ENCODE data around the gene GRB2.
"Not testable (repeated sequence)": the region's sequence is repeated elsewhere in the genome, so short reads cannot be mapped to it uniquely, and the experiment has no call there.

The GRB2 gene

DNA sequence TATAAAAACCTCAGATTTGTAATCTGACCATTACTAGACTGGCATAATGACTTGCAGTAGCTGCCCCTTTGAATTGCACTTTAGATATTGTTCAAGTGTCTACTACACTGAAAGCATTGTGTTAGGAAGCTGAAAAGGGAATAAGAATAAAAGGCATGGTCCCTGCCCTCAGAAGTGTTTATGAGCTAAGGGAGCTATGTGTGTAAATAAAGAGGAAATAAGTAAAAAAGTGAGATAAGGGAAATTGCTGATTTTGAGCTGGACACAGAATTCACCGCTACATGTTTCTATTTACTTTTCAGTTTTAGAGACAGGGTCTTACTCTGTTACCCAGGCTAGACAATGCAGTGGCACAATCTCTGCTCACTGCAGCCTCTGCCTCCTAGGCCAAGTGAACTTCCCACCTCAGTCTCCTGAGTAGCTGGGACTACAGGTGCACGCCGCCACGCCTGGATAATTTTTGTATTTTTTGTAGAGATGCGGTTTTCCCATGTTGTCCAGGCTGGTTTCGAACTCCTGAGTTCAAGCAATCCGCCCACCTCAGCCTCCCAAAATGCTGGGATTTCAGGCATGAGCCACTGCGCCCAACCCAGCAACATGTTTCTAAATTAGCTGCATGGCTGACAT is 57.0 kb downstream of the GRB2 start:
- DNase-seq, result no peak

DNA sequence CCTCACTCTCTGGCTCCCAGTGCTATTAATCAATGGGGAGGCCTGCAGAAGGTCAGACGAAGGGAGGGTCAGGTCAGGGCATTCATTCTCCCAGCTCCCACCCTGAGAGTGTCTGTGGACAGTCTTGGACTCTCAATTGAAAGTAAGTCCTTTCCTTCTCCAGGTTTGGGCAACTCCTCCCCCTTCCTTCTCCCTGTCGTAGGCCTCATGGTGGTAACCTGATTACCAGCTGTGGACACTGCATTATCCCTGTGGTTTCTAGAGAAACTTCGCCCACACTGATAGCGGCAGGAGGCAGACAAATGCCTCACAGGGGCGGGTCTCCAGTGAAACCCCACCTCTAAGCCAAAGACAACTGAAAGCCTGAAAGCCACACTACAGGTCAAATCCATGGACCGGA is 58.6 kb downstream of the GRB2 start:
- DNase-seq, result no peak

DNA sequence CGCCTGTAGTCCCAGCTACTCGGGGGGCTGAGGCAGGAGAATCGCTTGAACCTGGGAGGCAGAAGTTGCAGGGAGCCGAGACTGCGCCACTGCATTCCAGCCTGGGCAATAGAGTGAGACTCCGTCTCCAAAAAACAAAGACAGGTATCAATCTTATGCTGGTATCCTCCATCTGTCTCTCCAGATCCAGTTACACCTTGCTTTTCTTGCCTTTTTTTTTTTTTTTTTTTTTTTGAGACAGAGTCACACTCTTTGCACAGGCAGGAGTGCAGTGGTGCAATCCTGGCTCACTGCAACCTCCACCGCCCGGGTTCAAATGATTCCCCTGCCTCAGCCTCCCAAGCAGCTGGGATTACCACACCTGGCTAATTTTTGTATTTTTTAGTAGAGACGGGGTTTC is 59.1 kb downstream of the GRB2 start:
- not testable (repeated sequence) for DNase-seq

DNA sequence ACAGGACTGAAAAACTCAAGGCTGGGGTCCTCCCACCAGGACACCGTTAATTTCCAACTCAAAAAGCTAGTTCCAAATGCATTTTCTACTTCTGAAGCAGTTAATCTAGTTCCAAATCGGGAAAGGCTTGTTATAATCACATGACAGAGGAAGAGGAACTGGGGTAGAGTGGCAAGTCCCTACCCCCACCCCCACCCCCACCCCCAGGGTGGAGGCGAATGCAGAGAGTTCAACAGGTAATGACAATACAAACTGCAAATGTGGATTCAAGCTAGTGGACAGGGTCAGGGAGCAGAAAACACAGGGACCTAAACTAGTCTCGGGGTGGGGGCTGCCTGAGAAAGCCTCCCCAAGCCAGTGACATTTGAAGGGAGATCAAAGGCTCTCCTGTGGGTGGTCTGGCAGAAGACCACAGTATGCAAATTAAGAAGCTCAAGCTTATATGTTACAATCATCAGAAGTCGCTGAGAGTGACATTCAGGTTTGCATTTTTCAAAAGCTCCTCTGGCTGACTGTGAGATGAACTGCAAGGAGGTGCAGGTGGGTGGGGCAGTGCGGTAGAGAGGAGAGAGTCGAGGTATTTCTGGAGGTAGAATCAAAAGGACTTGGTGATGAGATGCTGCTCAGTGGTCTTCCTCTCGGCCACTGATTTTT is 59.8 kb downstream of the GRB2 start:
- no peak for DNase-seq

DNA sequence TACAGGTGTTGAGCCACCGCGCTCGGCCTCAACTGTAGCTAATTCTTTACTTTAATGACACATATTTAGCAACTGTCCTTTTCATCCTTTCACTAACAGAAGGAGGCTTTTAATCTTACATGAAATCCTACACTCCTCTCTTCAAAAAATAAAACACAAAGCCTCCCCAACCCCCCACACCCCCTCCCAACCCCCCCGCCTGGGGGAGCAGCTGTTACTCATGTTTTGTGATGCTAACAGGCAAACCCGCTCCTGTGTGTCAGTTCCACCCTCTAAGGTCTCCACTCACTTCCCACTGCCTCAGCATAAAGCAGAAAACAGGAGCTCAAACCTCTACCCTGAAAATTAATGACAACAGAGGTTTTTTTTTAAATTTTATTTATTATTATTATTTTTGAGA is 60.8 kb downstream of the GRB2 start:
- DNase-seq, result no peak

DNA sequence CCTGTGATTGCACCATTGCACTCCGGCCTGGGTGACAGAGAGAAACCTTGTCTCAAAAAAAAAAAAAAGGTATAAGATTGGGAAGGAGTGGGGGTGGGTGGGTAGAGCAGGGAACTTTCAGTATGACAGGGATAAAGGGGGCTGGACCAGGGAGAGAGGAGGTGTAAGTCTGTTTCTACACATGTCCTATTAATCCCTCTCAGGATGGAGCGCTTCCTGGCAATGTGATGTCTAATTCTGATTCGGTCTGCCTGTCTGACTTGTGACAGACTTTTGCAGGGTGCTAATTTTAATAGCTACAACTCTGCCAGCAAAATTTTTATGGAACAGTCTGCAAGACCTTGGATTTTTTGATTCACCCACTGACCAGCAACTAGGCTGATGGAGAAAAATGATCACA is 62.5 kb downstream of the GRB2 start:
- DNase-seq, result no peak

DNA sequence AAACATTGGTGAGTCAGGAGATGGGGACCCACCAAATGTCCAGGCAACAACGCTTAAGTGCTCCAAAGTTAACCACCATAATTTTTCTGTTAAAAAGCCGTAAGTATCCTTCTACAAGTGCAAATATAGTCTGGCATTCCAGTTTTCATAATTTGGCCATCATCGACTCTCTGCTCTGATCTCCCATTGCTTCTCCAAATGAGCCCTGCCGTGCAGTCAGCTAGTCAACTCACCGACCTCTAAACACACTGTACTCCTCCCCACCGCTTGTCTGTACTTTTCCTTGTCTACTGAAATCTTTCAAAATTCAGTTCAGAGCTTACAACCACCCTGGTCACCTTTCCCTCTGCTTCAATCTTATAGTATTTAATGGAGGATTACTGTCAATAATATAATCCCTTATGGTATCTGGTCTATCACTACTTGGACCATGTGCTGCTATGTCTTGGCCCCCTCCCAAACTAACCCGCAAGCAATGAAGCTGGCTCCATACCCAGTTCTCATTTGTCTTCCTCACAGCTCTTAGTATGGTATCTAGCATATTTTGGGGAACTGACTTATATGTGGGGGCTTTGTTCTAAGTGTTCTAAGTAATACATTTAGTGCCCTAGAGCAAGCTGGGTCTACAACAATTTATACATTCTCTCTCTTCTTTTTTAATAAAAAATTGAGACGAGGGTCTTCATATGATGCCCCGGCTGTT is 63.5 kb downstream of the GRB2 start:
- DNase-seq, result no peak

DNA sequence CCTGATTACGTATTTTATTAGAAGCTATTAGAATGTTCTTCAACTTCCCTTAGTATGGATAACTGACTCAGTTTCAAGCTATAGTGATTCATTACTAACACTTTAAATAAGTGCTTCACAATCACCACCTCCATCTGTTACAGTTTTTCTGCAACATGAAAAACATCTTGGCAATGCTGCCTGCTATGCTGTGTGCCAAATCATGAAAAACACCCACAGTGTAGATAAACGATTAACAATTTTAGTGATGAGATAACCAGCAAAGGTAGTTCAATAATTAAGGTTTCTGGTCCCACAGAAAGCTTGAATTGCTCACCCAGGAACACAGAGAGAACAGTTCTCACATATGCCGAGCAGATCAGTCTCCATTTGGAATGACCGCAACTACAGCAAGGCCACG is 64.8 kb downstream of the GRB2 start:
- no peak for DNase-seq

DNA sequence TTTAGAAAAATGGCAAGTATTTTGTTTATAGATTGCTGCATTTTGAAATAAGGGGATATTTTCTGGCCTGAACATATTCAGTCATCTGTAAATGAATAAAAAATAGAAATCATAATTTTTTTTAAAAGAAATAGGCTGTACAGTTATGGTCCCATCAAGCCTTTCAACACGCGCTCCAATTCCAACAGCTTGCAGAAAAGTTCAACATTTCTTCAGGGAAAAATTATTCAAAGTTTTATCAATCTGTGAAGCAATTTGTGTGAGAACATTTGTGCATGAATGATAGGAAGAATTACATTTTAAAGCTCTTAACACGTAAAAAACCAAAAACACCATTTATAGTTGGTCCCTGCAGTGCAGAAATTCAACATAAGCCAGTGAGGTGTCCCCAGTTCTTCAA is 65.5 kb downstream of the GRB2 start:
- no peak for DNase-seq

DNA sequence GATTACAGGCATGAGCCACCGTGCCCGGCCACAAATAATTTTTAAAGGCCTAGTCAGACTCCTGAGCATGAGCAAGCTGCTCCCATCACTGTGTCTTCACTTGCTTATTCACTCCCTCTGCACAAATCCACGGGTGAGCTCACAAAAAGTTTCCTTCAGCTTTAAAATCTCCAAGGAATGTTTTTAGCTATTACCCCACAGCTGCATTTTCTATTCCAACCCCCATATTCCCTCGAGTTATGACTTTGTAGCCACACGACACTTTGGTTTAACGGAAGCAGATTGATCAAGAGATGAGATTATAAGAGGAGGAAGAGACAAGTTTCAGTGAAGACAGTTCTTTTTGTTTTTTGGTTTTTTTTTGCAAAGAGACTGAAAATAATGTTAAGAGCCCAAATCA is 67.1 kb downstream of the GRB2 start:
- DNase-seq, result no peak

DNA sequence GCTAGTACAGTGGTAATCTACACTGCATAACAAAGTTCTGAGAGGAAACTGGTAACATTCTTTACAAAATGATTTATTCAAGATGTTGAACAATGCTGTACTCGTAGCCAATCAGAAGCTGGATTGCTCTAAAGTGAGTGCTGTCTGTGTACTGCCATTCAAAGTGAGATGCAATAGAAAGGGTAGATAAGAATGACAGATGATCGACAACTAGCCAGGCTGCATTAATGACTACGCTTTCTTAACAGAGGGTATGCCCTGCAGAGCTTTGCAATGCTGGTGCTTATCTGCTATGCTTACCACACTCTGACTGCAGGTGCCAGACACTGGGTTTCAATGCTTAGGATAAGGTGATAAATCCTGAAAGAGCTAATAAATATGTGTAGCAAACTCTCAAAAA is 70.2 kb downstream of the GRB2 start:
- DNase-seq, result no peak

DNA sequence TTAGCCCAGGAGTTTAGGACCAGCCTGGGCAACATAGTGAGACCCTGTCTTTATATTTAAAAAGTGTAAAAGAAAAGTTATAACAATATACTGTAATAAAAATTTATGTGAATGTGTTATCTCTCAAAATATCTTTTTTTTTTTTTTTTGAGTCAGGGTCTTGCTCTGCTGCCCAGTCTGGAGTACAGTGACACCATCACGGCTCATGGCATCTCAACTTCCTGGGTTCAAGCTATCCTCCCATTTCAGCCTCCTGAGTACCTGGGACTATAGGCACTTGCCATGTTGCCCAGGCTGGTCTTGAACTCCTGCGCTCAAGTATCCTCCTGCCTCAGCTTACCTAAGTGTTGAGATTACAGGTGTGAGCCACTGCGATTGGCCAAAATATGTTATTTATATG is 70.8 kb downstream of the GRB2 start:
- no peak for DNase-seq

DNA sequence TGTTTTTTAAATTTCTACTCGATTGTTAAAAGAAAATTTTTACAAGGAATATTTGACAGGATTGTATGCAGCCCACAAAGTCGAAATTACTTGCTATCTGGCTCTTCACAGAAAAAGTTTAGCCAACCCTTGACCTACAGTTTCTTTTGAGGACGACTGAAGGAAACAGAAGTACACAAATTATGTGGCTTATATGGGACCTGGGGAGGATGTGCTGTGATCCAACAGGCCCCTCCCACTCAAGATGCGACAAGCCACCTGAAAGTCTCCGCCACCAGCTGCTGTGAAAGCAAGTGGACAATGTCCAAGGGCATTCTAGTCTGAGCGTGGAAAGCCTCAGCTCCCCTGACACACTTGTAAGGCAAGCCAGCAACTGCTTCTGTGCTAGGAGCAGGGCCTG is 73.8 kb downstream of the GRB2 start:
- no peak for DNase-seq

DNA sequence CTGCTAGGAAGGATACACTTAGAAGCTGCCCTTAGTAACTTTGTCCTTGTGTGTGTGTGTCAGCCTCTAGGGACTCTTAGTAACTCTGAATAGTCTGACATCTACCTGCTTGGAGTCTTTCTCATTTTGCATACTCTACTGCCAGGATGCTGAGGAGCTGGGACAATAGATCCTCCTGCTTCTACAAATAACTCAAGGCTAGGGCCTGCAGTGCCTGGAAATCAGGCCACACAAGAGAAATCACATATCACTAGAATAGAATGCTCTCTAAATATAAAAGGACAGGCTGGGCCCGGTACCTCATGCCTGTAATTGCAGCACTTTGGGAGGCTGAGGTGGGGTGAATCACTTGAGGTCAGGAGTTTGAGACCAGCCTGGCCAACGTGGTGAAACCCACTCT is 77.7 kb downstream of the GRB2 start:
- DNase-seq, result no peak

DNA sequence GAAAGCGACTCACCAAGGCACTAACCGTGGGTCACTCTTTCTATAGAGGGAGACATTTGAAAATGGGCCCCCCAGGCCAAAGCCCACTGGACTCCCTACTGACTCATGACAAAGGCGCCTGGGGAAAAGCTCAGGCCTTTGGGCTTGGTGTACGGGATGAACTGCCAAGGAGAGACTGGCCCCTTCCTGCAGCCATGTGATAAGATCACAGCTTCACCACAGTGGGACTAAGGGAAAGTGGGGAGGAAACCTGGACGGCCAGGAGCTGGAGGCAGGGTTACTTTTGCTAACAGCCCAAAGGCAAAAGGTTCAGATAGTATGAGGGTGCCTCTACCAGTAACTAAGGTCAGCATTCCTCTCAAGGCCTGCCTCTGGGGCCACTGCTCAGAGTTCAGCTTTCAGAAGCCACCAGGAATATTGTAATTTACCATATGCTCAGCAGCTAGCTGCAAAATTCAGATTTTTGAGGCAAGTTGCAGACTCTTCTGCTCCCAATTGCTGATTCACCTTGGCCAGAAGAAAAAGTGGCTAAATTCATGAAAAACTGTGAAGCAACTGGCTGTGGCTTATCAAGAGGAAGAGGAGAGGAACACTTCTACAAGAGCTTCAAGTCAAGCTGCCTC is 79.1 kb downstream of the GRB2 start:
- DNase-seq, result no peak

DNA sequence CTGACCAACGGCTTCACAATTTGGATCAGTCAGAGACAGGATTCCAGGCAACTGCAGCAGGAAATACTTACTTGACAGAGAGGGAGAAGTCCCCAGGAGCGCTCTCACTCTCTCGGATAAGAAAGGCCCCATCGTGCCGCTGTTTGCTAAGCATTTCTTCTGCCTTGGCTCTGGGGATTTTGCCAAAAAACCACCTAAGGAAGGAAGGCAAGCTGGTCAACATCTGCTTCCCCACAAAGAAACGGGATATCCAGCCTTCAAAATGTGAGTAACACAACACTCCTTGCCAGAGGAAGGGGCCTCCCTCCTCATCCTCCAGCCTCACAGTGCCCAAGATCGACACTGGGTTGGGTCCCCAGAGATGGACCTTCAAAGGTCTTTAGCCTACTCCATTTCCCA is 79.7 kb downstream of the GRB2 start:
- no peak for DNase-seq

DNA sequence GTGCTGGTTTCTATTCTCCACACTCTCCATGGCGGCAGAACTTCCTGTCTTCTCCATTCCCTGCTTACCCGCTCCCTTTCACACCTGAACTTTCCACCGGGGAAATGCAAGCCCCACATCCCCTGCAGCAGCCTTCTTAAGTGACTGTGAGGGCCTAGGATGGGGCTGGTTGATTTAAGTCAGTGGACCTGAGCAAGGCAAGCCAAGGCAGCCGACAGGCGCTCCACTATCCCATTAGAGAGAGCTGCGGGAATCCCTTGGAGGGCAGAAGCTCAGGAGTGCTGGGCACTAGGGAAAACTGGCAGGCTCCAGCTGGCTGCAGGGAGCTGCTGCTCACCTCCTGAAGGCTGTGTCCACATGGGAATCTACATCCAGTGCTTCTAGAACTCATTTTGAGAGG is 80.1 kb downstream of the GRB2 start:
- no peak for DNase-seq

DNA sequence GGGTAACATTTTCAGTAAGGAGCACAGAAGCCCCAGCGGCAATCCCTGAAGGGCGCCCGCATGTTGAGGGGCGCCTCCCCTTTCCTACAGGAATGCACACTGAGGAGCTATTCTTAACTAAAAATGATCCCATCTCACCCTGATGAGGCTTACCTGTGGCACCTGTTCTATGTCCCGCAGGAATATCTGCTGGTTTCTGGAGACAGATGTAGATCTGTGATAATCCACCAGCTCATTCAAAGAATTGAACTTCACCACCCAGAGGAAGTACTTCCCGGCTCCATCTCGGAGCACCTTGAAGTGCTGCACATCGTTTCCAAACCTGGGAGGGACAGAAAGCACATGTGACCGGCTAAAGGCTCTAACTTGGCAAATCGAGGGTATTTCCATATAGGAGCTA is 84.0 kb downstream of the GRB2 start:
- no peak for DNase-seq

DNA sequence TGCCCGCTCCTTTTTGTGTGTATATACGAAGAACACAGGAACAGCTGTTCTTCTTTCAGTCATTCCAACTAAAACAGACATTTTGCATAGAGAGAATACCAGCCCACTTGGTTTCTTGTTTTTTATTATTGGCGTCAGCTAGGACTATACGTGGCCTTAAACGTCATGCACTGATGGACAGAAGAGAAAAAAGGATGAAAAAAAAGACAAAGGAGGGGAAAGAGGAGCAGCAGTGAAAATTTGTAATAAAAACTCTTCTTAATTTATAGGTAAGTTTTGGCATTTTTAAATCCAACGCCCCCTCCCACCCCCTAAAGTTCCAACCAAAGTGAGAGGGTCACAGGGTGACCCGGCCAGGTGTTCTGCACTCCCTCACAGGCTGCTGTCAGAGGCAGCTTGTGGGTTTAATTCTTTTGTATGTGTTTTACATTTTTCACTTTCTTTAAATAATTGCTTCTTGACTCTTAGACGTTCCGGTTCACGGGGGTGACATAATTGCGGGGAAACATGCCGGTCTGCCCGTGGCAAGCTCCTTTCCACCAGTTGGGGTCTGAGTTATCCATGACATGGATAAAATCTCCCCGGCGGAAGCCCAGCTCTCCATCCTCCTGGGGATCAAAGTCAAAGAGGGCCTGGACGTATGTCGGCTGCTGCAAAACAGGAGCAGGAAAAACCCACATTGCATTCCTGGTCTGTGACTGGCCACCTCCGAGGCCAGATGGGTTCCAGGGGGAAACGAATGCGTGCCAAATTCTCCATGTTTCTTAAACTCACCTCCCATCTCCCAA is 85.4 kb downstream of the GRB2 start:
- DNase-seq, result no peak

DNA sequence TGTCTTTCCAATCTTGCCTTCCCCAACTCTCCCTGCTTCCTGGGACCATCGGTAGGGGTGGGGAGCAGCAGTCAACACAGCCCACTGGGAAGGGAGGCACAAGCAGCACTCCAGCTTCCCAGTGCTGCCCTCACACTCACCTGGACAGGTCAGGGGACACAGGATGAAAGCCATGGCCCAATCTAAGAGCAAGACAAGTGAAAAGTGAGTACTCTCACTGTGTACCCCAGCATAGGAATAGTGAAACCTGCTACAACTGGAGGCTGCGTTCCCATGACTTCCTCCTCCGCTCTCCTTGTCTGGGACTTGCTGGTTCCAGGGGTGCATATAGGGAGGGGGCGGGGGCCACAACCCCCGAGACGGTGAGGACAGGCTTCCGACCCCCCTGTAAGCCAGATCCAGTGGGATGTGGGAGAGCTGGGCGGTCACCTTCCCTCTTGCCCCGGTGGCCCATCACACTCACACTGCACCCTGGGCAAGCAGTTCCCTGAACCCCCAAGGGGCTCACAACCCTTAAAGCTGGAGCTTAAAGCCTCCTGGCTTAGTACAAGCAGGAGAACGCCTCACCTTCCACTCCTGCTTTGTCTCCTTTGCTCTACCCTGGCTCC is 86.8 kb downstream of the GRB2 start:
- no peak for DNase-seq

DNA sequence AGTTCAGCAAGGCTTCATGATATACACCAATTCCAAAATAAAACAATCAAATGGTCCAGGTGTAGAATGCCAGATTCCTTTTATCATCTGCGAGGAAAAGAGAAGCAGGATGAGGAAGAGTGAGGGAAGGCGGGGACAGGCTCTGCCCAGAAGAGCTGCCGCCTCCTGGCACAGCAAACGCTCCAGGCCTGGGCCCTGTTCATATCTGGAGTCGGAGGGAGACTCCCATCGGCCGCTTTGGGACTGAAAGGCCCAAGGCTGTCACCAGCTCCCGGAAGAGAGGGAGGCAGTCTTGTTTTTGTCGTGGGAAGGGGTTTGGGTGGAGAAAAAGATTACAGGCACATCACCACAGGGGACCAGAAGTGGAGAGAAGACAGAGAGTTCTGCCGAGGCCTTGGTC is 87.3 kb downstream of the GRB2 start:
- no peak for DNase-seq

DNA sequence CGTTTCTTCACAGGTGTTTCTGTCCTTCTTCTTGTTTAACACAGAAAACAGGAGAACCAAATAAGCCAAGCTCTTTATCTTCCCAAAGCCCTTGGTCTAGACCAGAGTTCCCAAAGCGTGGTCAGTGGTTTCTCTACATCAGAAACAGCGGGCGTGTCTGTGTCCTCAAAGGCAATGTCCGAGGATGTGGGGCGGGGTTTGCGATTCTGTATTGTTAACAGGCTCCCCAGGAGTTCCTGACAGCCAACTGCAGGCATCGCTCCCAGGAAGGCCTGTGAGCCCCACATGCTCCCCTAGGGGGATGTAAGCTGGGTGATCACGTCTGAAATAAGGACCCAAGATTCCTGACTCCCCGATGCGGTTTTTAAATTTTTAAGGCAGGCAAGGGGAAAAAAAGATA is 87.8 kb downstream of the GRB2 start:
- DNase-seq, result no peak

DNA sequence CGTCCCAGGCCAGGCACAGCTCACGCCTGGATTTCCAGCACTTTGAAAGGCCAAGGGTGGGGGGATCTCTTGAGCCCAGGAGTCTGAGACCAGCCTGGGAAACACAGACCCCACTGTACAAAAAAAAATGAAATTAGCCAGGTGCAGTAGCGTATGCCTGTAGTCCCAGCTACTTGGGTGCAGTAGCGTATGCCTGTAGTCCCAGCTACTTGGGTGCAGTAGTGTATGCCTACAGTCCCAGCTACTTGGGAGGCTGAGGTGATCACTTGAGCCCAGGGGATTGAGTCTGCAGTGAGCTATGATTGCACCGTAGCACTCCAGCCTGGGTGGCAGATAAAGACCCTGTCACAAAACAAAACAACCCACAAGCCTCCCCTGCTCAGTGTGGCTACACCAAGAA is 89.2 kb downstream of the GRB2 start:
- DNase-seq, result no peak

All from activated CD4-positive, CD25-positive, alpha-beta regulatory T cell treated with anti-CD3 and anti-CD28 coated beads, Interleukin-2, amount 50 U/mL, for 72 hours (primary cell).